ENCODE measurements around the gene CCDC3. TPM values are rescaled to one million over a fixed set of nuclear protein-coding genes. Genes with fewer than 3 reads are reported as not detected.
"Not testable (repeated sequence)": the region's sequence is repeated elsewhere in the genome, so short reads cannot be mapped to it uniquely, and the experiment has no call there.

Gene CCDC3
- polyA plus RNA-seq, 10 donors = 11.5 to 67.2 (median 17.5) TPM

GRCh38 chr10:13003004-13003403, 1.5 kb upstream of the CCDC3 start:
- DNase-seq = peak in 2 of 3 donors; percentile 69 to 70

GRCh38 chr10:13001887-13002212, 337 bp upstream of the CCDC3 start:
- peak in 1 of 3 donors; percentile 44 for DNase-seq

- DNase-seq = no peak
Measured at GRCh38 chr10:13000431-13000830, 1.1 kb downstream of the CCDC3 start.

GRCh38 chr10:12999849-13000248, 1.7 kb downstream of the CCDC3 start:
- DNase-seq = no peak

- no peak for DNase-seq
Measured at GRCh38 chr10:12995425-12995861, 6.1 kb downstream of the CCDC3 start.

- peak in 2 of 3 donors; percentile 45 to 69 for DNase-seq
Measured at GRCh38 chr10:12993595-12993994, 7.9 kb downstream of the CCDC3 start.

GRCh38 chr10:12985347-12985746, 16.2 kb downstream of the CCDC3 start:
- no peak for DNase-seq

GRCh38 chr10:12984165-12984747, 17.3 kb downstream of the CCDC3 start:
- no peak for DNase-seq

GRCh38 chr10:12983568-12983967, 17.9 kb downstream of the CCDC3 start:
- not testable (repeated sequence) for DNase-seq

- no peak for DNase-seq
Measured at GRCh38 chr10:12981570-12981969, 19.9 kb downstream of the CCDC3 start.

- no peak for DNase-seq
Measured at GRCh38 chr10:12980713-12981306, 20.7 kb downstream of the CCDC3 start.

GRCh38 chr10:12980102-12980661, 21.3 kb downstream of the CCDC3 start:
- DNase-seq = no peak

GRCh38 chr10:12978891-12979290, 22.6 kb downstream of the CCDC3 start:
- no peak for DNase-seq

- no peak for DNase-seq
Measured at GRCh38 chr10:12975906-12976305, 25.6 kb downstream of the CCDC3 start.

- DNase-seq = no peak
Measured at GRCh38 chr10:12975266-12975665, 26.2 kb downstream of the CCDC3 start.

- no peak for DNase-seq
Measured at GRCh38 chr10:12974491-12975199, 26.9 kb downstream of the CCDC3 start.

GRCh38 chr10:12974078-12974477, 27.4 kb downstream of the CCDC3 start:
- DNase-seq = peak in 2 of 3 donors; percentile 38 to 62

GRCh38 chr10:12973149-12973718, 28.3 kb downstream of the CCDC3 start:
- no peak for DNase-seq

- DNase-seq = no peak
Measured at GRCh38 chr10:12972146-12972545, 29.4 kb downstream of the CCDC3 start.

- no peak for DNase-seq
Measured at GRCh38 chr10:12971001-12971788, 30.3 kb downstream of the CCDC3 start.

- DNase-seq = no peak
Measured at GRCh38 chr10:12969951-12970350, 31.6 kb downstream of the CCDC3 start.

- DNase-seq = no peak
Measured at GRCh38 chr10:12966067-12966466, 35.4 kb downstream of the CCDC3 start.
